ENCODE results near the gene DNM2. TPM values are rescaled to one million over a fixed set of nuclear protein-coding genes. Genes with fewer than 3 reads are reported as not detected.

DNM2 gene
- total and polyA plus RNA-seq, 9 of the 15 experiments (the other 6 are each of a cell fraction or from before 2014, with no cell fraction given), result 2.2 to 161 (median 72.6) TPM

DNA sequence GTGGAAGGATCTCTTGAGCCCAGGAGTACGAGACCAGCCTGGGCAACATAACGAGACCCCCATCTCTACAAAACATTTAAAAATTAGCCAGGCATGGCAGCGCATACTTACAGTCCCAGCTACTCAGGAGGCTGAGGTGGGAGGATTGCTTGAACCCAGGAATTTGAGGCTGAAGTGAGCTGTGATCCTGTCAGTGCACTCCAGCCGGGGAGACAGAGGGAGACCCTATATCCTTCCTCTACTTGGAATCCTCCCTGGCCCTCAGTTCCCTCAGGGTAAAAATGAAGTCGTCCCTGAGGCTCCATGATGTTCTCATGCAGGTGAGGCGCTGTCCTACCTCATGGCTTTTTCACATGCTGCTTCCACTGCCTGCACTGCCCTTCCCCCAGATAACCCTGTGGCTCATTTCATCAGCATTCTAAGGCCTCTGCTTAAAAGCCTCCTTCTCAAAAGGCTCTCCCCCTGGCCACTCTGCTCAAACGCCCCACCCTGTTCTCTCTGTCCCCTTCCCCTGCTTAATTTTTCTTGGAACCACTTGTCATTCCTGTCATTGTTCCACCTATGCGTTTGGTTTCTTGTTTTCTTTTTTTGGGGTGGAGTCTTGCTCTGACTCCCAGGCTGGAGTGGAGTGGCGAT, 19.2 kb downstream of the DNM2 start (continued):
- TF ChIP-seq ATF6 (CRISPR knock-in tag; IDR thresholded peaks at IDR 0.05) (no peak), EP300 (IDR thresholded peaks at IDR 0.05; ENCODE audit: low read length) (peak; percentile 45), ARID1B (IDR thresholded peaks at IDR 0.05) (peak; percentile 77), CREB1 (IDR thresholded peaks at IDR 0.05) (no peak), CREB1 (CRISPR knock-in tag; IDR thresholded peaks at IDR 0.05) (no peak), POLR2B (IDR thresholded peaks at IDR 0.05; ENCODE audit: low read depth, partially characterized antibody) (no peak), MAFF (IDR thresholded peaks at IDR 0.05; ENCODE audit: low read length) (no peak), STAG1 (CRISPR knock-in tag; IDR thresholded peaks at IDR 0.05; ENCODE audit: borderline replicate concordance) (no peak), ZNF263 (CRISPR knock-in tag; IDR thresholded peaks at IDR 0.05; ENCODE audit: borderline replicate concordance) (no peak), POLR2A (conservative IDR thresholded peaks at IDR 0.05) (no peak), ZFPM2 (CRISPR knock-in tag; IDR thresholded peaks at IDR 0.05) (no peak), EGR1 (conservative IDR thresholded peaks at IDR 0.05) (no peak), NCOA1 (IDR thresholded peaks at IDR 0.05; ENCODE audit: low read depth) (no peak), ZC3H8 (IDR thresholded peaks at IDR 0.05) (no peak), NUFIP1 (IDR thresholded peaks at IDR 0.05; ENCODE audit: partially characterized antibody) (no peak), CREB3 (tag; conservative IDR thresholded peaks at IDR 0.05; ENCODE audit: low read depth) (no peak), FOXP1 (CRISPR knock-in tag; IDR thresholded peaks at IDR 0.05) (no peak), PCBP2 (IDR thresholded peaks at IDR 0.05; ENCODE audit: low read depth, low read length, poor library complexity, severe bottlenecking) (no peak), FUS (optimal IDR thresholded peaks at IDR 0.05; ENCODE audit: low read depth, low read length) (no peak), ZKSCAN1 (IDR thresholded peaks at IDR 0.05; ENCODE audit: low read depth, low read length) (no peak), HEY1 (CRISPR knock-in tag; IDR thresholded peaks at IDR 0.05; ENCODE audit: borderline replicate concordance) (no peak)
- TF ChIP-seq, protein P1, sequence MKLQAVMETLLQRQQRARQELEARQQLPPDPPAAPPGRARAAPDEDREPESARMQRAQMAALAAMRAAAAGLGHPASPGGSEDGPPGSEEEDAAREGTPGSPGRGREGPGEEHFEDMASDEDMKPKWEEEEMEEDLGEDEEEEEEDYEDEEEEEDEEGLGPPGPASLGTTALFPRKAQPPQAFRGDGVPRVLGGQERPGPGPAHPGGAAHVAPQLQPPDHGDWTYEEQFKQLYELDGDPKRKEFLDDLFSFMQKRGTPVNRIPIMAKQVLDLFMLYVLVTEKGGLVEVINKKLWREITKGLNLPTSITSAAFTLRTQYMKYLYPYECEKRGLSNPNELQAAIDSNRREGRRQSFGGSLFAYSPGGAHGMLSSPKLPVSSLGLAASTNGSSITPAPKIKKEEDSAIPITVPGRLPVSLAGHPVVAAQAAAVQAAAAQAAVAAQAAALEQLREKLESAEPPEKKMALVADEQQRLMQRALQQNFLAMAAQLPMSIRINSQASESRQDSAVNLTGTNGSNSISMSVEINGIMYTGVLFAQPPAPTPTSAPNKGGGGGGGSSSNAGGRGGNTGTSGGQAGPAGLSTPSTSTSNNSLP (IDR thresholded peaks at IDR 0.05; ENCODE audit: borderline replicate concordance, low read depth, low read length), result no peak
- TF ChIP-seq, protein P2, sequence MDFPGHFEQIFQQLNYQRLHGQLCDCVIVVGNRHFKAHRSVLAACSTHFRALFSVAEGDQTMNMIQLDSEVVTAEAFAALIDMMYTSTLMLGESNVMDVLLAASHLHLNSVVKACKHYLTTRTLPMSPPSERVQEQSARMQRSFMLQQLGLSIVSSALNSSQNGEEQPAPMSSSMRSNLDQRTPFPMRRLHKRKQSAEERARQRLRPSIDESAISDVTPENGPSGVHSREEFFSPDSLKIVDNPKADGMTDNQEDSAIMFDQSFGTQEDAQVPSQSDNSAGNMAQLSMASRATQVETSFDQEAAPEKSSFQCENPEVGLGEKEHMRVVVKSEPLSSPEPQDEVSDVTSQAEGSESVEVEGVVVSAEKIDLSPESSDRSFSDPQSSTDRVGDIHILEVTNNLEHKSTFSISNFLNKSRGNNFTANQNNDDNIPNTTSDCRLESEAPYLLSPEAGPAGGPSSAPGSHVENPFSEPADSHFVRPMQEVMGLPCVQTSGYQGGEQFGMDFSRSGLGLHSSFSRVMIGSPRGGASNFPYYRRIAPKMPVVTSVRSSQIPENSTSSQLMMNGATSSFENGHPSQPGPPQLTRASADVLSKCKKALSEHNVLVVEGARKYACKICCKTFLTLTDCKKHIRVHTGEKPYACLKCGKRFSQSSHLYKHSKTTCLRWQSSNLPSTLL (IDR thresholded peaks at IDR 0.05), result no peak
